Suppressor macrophage treated with lipopolysaccharide for 1 hour (primary cell): ENCODE results near the gene JAK1.

Source experiments
- DNase-seq, 3 donors: peaks; one replicate each; pipeline ENCODE4 v3.0.0-alpha.2; 2020 to 2022

The JAK1 gene

DNA sequence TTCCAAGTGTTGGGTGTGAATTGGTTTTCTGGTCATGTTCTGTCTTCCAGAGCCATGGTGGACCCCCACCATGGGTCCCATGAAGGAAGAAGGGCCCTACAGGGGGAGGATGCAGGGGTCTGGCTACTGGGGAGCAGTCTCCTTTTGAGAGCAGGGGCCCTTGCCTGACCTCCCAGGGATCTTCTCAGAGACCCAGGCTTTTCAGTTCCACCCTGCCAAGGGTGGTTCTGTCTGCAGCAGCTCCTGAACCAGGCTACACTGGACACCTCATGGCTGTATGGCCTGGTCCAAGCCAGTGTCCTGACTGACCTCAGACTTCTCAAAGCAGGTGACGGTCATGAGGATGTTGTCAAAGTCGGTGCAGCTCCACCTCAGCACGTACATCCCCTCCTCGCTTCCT, 109.0 kb downstream of the JAK1 start:
- DNase-seq, result no peak

GRCh38 chr1:64856553-64856952, 109.8 kb downstream of the JAK1 start:
- peak in 2 of 3 donors; percentile 30 to 33 for DNase-seq

DNA sequence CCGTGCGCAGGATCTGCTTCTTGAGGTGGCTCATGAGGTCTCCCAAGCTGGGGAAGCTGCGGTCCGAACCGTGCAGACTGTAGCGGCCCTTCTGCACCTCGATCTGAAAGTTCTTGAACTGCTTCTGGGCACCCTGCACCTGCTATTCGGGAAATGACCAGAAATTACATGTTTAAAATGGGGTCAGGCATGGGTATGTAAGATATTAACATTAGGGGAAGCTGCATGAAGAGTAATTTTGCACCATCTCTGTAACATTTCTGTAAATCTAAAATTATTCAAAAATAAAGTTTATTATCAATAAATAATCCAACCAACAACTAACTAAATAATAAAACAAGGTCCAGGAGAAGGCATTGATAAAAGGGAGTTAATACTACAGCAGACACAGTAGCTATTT, 110.8 kb downstream of the JAK1 start:
- no peak for DNase-seq

DNA sequence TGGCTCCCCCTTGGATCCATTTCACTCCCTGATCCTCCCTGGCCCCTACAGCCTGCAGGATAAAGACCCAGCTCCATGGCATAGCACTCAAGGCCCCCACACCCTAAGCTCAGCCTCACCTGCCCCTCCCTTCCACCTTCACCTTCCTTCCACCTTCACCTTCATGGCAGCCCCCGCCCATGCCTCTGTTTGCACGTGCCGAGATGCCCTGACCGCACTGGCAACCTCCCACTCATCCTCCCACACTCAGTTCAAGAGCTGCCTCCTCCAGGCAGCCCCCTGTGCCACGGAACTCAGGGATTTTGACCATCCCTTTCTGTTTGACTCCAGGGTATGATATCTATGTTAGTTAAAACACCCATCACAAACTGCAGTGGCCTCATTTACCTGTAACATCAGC, 111.7 kb downstream of the JAK1 start:
- DNase-seq, result no peak

DNA sequence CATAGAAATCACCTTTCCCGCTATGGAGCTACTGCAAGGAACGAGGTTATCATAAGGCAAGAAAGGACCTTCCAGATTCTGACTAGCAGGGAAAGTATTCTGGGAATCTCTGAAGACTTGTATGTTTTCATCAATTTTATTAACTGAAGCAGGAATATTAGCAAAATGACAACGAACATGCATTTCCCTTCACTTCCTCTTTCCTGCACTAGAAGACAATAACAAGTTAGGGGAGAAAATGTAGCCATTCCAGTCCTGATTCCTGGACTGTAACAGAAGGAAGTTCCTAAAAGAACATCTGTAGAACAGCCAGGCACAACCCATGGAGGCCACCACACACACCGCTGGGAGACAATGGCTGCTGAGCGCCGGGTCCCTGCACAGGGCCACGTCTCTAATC, 114.7 kb downstream of the JAK1 start:
- DNase-seq, result no peak

- DNase-seq, result no peak
Measured at GRCh38 chr1:64850846-64851245, 115.5 kb downstream of the JAK1 start.

DNA sequence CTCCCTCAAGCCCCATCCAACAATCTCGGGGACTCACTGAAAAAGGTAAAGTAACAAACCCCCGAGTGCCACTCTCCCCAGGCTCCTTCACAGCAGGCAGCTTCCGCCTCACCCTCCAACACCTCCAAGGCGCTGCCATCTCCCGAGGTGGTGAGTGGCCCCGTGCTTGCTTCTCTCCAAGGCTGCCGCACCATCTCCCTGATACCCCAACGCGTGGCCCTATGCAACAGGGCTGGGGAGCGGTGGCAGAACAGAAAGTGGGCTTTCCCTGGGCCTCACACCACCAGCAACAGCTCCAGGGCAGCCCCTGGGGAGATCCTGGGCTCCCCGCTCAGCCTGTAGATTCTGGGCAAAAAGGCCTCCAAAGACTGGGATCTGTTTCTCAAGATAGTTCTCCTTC, 116.4 kb downstream of the JAK1 start:
- DNase-seq, result no peak

DNA sequence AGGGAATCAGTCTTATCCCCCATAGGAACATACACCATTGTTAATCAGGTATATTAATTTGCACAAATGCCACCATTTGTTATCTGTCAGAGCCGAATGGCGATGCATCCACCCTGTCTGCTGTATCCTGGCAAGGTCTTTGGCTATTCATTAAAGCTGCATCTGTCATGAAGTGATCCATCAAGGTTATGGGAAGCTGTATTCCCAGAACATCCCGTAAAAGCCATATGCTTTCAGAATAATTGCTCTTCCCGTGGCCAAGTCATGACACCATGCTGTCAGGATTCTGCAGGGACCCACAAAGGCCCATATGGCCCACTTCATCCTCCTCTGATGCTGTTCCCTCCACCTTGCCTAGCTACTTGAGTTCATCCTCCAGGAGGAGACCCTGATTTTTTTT, 117.5 kb downstream of the JAK1 start:
- DNase-seq, result no peak

GRCh38 chr1:64848136-64848535, 118.2 kb downstream of the JAK1 start:
- DNase-seq, result no peak

- DNase-seq, result no peak
Measured at GRCh38 chr1:64847666-64848065, 118.7 kb downstream of the JAK1 start.

GRCh38 chr1:64846573-64847430, 119.5 kb downstream of the JAK1 start:
- no peak for DNase-seq

DNA sequence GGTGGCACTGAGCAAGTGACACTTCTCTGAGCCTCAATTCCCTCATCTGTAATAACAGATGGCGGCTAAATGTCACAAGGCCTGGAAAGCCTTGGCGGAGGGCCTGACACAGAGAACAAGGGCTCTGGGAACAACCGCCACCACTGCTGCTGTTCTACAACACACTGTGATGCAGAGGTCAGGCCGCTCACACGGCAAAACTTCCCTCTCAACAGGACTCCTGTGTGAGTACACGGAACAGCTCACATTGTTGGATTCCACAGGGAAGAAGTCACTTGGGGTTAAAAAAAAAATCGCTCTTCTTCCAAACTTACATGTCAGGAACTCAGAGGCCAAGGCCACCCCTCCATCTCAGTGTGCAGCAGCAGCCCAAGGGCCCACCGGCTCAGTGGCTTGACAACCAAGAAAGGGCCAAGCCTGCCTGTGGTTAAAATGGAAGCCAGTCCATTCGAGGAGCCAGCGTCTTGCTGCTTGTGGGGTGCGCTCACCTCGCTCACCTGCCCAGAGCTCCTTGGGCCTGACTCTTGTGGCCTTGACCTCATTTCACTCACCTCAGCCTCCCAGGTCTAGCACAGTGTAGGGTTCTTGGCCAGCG, 120.4 kb downstream of the JAK1 start:
- DNase-seq, result no peak

DNA sequence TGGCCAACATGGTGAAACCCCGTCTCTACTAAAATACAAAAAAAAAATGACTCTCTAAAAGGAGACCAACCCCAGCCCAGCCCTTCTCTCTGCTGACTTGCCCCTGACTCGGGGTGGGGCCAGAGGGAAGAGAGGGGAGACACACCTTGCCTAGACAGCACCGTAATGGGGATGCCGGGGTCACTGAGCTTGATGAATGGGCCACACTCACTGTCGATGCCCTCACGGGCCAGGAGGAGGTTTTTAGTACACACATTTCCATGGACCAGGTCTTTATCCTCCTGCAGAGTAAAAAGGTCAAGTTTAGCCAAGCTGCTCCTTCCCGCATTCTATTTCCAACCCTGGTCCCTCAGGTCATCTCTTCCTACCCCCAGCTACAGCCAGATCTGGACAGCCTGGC, 121.7 kb downstream of the JAK1 start:
- no peak for DNase-seq

- DNase-seq, result no peak
Measured at GRCh38 chr1:64844175-64844574, 122.2 kb downstream of the JAK1 start.

- no peak for DNase-seq
Measured at GRCh38 chr1:64843675-64844074, 122.7 kb downstream of the JAK1 start.

DNA sequence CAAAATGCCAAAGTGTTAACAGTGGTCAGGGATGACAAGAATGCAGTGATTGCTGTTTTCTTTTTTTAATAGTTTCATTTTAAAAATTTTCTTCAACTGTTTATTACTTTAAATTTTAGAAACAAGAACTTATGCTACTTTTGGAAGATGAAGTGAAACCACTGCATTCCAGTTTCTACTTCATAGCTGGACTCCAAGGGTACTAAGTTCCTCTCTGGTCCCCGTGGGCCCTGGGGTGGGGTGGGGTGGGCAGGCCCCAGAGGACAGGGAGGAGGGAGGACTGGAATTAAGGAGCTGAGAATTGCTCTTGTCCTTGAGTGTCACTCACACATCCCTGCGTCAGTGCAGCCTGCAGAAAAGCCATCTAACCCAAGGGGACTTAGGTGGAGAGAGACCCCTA, 124.1 kb downstream of the JAK1 start:
- peak in 1 of 3 donors; percentile 15 for DNase-seq

DNA sequence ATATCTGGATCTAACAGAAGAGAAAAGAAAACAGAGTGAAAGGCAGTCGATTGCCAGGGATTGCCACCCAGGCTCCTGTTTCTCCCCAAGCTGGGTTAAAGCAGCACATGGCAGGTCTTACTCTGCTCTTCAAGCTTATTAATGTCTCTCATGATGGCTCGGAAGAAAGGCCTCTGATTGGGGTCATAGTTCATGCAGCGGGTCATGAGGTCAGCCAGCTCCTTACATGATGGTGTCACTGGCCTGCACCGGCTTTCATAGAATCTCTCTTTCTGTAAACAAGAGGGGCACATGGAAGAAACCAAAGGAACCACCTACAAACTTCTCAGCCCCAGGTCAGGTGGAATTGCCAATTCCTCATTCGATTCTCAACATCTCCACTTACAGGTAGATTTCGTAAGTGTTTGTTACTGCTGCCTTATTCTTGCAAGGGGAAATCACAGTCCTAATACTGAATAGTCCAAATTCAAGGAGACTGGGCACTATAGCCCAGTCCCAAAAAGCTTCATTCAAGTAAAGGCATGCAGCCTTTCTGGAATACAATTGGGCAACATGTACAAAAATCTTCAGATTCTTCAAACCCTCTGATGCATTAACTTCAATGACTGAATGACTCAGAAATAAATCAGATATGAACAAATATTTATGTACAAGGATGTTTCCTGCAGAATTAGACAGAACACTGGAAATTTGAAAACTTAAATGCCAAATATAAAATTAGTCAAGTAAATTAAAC, 124.9 kb downstream of the JAK1 start:
- DNase-seq, result no peak

- DNase-seq, result no peak
Measured at GRCh38 chr1:64839732-64840405, 126.5 kb downstream of the JAK1 start.

GRCh38 chr1:64839261-64839660, 127.1 kb downstream of the JAK1 start:
- DNase-seq, result no peak

- no peak for DNase-seq
Measured at GRCh38 chr1:64838486-64838885, 127.9 kb downstream of the JAK1 start.

DNA sequence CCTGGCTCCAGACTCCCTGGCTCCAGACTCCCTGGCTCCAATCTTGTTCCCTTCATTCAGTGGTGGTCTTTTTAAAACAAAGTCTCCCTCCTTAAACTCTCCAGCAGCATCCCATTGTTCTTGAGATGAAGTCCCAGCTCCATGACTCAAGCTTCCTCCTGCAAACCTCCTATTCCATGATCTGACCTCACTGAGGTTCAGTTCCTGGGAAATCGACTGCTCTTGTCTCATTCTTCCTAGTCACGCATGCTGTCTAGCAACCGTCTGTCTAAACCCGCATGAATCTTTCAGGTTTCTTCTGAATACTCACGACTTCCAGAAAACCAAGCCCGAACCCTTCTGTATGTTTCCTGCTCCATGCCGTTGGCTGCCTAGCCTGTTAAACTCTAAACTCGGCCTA, 129.5 kb downstream of the JAK1 start:
- DNase-seq, result no peak

GRCh38 chr1:64834734-64835133, 131.6 kb downstream of the JAK1 start:
- peak in 2 of 3 donors; percentile 24 to 25 for DNase-seq

DNA sequence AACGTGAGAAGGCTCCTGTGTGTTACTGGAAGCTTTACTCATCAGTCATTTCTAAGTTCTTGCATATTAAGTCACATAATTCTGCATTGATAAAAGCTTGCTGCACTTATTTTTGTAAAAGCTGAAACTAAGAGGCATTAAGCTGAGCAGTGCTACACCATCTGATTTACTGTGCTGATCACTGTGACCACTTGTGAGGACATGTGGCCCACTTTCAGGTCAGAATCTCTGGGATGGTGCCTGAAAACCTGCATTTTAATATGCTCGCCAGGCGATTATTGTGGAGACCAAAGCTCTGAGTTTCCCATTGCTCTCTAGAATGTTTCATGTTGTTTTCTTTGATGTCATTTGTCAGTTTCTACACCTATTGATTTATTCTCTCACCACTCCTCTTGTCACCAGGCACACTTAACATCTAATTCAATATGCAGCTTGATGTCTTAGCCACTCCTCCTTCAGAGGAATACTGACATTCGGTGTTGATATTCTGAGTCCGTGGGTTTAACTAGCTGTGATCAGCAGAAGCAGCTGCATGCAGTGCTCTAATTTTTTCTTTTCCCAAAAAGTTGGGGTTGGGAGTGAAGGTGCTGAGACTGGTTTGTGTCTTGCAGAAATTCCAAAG, 136.2 kb downstream of the JAK1 start:
- DNase-seq, result no peak
